M059J (cell line): ENCODE measurements around the gene KLB. TPM values are rescaled to one million over a fixed set of nuclear protein-coding genes. Genes with fewer than 3 reads are reported as not detected.
"Not testable (repeated sequence)": the region's sequence is repeated elsewhere in the genome, so short reads cannot be mapped to it uniquely, and the experiment has no call there.

Experiments used
- DNase-seq: peaks from one replicate; pipeline ENCODE4 v3.0.0-alpha.2; 2012; ENCODE audit warnings: low read depth
- total RNA-seq: library from RNA; depleted of rRNA; stranded (reverse); fragments of >200 nt; shearing (Covaris generic); gene quantifications from 2 replicates; pipeline ENCODE4 v1.2.3, GENCODE V29; 2014; rRNA removed

The KLB gene
- not detected in 2 replicates for total RNA-seq

DNA sequence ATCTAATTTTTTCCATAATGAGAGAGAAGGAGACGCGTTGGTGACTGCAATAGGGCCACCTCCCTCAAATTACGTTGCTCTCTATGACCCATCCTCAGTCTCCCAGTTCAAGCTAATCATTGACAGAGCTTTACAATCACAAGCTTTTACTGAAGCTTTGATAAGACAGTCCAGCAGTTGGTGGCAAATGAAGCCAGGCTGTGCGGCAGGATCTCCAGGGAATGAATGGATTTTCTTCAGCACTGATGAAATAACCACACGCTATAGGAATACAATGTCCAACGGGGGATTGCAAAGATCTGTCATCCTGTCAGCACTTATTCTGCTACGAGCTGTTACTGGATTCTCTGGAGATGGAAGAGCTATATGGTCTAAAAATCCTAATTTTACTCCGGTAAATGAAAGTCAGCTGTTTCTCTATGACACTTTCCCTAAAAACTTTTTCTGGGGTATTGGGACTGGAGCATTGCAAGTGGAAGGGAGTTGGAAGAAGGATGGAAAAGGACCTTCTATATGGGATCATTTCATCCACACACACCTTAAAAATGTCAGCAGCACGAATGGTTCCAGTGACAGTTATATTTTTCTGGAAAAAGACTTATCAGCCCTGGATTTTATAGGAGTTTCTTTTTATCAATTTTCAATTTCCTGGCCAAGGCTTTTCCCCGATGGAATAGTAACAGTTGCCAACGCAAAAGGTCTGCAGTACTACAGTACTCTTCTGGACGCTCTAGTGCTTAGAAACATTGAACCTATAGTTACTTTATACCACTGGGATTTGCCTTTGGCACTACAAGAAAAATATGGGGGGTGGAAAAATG lies at the start of gene KLB:
KLB (plus strand) TSS at position 168 of the 821 bp plus-strand sequence; CDS start at position 188, 20 bp downstream.
- DNase-seq: no peak

- no peak for DNase-seq
Observed at GRCh38 chr4:39357002-39357401, 49.7 kb upstream of the KLB start.

- DNase-seq: not testable (repeated sequence)
Observed at GRCh38 chr4:39360611-39361010, 46.1 kb upstream of the KLB start.

DNA sequence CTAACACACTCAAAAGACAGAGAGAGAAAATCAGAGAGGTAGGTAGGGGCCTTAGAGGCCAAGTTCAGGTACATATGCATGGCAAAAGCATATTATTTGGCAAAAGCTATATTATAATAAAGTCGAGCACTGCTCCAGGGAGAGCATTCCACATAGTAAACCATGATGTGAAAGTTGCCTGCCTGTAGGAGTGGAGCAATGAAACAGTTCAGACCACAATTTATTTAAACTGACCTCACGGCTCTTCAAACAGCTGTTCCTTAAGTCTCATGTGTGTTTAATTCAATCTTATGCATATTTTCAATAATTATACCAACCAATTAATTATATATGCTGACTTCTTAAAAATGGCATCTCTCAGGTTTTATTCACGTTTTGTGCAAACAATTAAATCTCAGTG lies 43.9 kb upstream of the KLB start:
- no peak for DNase-seq

DNA sequence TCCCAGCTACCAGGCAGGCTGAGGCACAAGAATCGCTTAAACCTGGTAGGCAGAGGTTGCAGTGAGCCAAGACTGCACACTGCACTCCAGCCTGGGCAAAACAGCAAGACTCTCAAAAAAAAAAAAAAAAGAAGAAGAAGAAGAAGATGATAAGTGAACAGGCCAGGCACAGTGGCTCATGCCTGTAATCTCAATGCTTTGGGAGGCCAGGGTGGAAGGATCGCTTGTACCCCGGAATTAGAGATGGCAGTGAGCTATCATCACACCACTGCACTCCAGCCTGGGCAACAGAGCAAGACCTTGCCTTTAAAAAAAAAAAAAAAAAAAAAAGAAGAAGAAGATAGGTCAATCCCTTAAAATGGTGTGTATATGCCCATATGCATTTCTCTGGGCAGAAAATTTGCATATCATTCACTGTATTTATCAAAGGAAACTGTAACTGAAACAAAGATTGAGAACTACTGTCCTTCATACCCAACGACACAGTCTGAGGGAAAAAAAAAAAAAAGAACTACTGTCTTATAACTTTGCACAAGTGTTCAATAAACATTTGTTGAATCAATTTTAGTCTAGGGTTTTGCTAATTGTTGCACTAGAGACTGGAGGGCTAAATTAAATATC lies 42.8 kb upstream of the KLB start:
- no peak for DNase-seq

- DNase-seq: no peak
Observed at GRCh38 chr4:39365360-39365759, 41.4 kb upstream of the KLB start.

DNA sequence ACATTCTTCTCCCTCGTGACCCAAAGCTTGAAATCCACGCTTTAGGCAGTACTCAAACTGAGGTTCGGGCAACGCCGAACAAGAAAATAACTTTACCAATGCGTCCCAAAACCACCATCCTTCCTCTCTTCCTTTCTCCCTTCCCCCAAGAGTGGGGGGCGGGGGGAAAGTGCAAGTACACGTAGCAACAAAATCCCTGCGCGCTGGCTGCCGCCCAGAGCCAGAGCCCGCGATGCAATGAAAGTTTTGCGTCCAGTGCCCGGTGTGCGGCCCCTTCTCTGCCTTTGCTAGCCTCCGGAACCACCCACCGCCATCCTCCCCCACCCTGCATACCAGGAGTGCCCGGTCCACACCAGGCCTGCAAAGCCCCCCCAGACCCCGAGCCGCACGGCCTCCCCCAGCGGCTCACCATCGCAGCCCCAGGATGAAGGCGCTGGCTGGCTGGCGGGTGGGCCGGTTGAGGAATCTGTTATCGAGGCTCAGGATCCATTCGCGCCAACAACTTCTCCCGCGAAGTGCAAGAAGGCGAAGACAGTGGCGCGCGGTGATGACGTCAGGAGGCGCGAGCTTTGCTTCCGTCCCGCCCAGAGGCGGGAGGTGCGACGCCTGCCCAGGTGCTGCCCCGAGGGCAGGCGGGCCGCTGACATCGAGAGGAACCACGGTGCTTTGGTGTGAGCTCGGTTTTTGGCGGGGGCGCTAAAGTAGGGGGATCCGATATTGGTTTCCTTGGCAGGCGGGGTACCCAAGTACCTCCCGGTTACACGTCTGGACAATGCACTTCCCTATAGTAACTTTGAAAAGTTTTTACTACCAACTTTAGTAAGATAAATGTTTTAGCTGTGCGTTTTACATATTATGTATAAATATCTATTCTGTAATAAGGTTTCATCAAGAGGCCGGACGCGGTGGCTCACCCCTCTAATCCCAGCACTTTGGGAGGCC lies 40.6 kb upstream of the KLB start, which contains the start of gene RFC1:
RFC1 (minus strand) TSS at position 533 of the 942 bp plus-strand sequence; CDS start at position 412, 121 bp downstream.
- peak; percentile 90 for DNase-seq

GRCh38 chr4:39367166-39367565 lies 39.6 kb upstream of the KLB start:
- DNase-seq: no peak

- DNase-seq: no peak
Observed at GRCh38 chr4:39369301-39369700, 37.4 kb upstream of the KLB start.

- DNase-seq: not testable (repeated sequence)
Observed at GRCh38 chr4:39371209-39371608, 35.5 kb upstream of the KLB start.

- DNase-seq: no peak
Observed at GRCh38 chr4:39375478-39375877, 31.3 kb upstream of the KLB start.

DNA sequence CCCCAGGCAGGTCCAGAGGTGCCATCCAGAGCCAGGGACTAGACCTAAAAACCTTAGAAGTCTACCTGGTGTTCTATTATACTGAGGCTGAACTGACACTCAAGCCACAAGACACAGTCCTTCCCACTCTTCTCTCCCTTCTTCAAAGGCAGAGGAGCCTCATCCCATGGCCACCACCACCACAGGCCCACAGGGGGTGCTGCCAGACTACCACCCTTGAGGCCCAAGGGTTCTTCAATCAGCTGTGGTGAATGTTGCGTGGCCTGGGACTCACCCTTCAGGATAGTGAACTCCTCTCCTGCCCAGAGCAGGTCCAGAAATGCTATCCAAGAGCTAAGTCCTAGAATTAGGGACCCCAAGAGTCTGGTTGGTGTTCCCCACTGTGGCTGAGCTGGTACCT lies 23.0 kb upstream of the KLB start:
- no peak for DNase-seq

DNA sequence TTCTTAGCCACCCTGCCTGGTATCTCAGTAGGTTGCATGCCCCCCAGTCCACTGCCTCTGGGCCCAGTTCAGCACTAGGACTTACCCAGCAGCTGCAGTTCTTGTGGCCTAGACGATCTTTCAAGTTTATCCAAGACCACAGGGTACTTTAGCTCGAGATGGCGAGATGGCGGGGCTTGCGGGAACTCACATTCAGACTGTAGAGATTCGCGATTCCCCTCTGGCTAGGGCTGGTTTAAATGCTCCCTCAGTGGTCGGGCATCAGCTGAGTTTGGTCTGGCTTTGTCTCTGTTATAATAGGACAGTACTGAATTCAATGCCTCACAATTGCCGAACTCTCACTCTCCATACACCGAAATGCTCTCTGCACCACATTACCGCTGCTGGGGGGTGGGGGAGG lies 22.2 kb upstream of the KLB start:
- DNase-seq: no peak

GRCh38 chr4:39390603-39391002 lies 16.1 kb upstream of the KLB start:
- DNase-seq: no peak

DNA sequence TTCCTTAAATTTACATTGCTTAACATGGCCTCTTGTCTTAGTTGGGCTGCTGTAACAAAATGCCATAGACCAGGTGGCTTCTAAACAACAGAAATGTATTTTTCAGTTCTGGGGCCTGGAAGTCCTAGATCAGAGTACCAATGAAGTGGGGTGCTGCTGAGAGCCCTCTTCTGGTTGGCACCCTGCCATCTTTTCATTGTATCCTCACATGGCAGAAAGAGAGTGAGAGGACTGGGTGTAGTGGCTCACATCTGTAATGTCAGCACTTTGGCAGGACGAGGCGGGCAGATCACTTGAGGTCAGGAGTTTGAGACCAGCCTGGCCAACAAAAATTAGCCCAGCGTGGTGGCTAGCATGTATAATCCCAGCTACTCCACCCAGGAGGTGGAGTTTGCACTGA lies 12.0 kb upstream of the KLB start:
- no peak for DNase-seq

DNA sequence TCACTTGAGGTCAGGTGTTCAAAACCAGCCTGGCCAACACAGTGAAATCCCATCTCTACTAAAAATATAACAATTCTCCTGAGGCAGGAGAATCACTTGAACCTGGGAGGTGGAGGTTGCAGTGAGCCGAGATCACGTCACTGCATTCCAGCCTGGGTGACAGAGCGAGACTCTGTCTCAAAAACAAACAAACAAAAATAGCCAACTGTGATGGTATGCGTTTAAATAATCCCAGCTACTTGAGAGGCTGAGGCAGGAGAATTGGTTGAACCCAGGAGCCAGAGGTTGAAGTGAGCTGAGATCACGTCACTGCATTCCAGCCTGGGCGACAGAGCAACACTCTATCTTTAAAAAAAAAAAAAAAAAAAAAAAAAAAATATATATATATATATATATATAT lies 5.1 kb upstream of the KLB start:
- peak; percentile 54 for DNase-seq

GRCh38 chr4:39407584-39407885 lies 805 bp downstream of the KLB start:
- no peak for DNase-seq

- DNase-seq: no peak
Observed at GRCh38 chr4:39410415-39410814, 3.7 kb downstream of the KLB start.

- not testable (repeated sequence) for DNase-seq
Observed at GRCh38 chr4:39411561-39411960, 4.8 kb downstream of the KLB start.

DNA sequence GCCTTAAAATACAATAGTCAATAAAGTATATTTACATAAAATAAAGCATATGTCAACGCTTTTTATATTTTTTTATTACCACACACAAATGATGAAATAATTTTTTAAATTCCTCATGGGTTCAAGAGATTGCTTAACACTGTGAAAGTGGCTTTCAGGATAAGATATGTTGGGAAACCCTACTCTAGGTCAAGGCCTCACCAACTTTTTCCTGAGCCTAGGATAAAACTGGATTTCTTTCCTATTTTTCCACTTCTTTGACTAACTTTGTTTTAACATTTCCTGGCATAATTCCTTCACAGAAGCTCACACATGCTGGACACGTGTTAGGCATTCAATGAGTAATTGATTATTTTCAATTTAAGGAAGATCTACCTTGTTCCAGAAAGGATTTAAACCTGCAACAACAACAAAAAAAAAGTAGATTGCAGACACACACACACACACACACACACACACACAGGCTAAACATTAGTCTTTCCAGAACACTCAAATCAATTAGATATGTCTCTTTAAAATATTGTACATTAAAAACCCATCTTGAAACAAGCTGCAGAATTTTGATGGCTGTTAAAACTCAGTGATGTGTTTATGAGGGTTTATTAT lies 9.1 kb downstream of the KLB start:
- DNase-seq: no peak

GRCh38 chr4:39422247-39422646 lies 15.5 kb downstream of the KLB start:
- DNase-seq: no peak

DNA sequence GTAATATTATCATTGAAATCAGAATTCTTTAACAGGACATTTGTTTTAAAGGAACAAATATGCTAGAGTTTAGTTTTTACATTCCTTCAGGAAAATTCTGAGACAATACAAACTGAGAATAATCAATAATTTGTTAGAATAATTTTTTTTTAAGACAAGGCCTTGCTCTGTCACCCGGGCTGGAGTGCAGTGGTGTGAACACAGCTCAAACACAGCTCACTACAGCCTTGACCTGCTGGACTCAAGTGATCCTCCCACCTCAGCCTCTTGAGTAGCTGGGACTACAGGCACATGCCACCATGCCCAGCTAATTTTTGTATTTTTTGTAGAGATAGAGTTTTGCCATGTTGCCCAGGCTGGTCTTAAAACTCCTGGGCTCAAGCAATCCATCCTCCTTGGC lies 18.6 kb downstream of the KLB start:
- not testable (repeated sequence) for DNase-seq
